Mesenchymal stem cell (in vitro differentiated cells and primary cell): ENCODE measurements around the gene TSPAN5.
A peak's percentile ranks its signal among the peaks of the same experiment; 100 is the strongest.

Source experiments
- DNase-seq: peaks from one replicate; pipeline ENCODE4 v3.0.0-alpha.2; 2013
- H2AFZ ChIP-seq: one replicate; pipeline ENCODE4 v1.6.1; 2013; ENCODE audit warnings: low read depth, mild to moderate bottlenecking, control low read depth, inconsistent platforms, low read length, moderate library complexity
- H2AK5ac ChIP-seq: 2 replicates; pipeline ENCODE4 v1.6.1; 2013; ENCODE audit warnings: low read length, moderate library complexity, mild to moderate bottlenecking, inconsistent platforms; ENCODE audit not compliant: severe bottlenecking
- H2BK120ac ChIP-seq: one replicate; pipeline ENCODE4 v1.6.1; 2013; ENCODE audit warnings: low read depth, mild to moderate bottlenecking, inconsistent platforms, low read length, moderate library complexity
- H2BK12ac ChIP-seq, 2 experiments: one replicate each; pipeline ENCODE4 v1.6.1; 2013; ENCODE audit warnings: inconsistent platforms in 2 of 2, low read length in 2 of 2, mild to moderate bottlenecking in 2 of 2, moderate library complexity in 2 of 2, control low read depth in 1 of 2
- H2BK15ac ChIP-seq: one replicate; pipeline ENCODE4 v1.6.1; 2013; ENCODE audit warnings: mild to moderate bottlenecking, low read depth, inconsistent platforms; ENCODE audit not compliant: poor library complexity, severe bottlenecking
- H2BK5ac ChIP-seq: 2 replicates; pipeline ENCODE4 v1.6.1; 2013; ENCODE audit warnings: low read depth, mild to moderate bottlenecking, low read length, control low read depth, inconsistent platforms; ENCODE audit not compliant: poor library complexity, severe bottlenecking
- H3K14ac ChIP-seq, 2 experiments: one replicate each; pipeline ENCODE4 v1.6.1; 2013; ENCODE audit warnings: inconsistent platforms in 2 of 2, low read length in 2 of 2, control low read depth in 1 of 2, mild to moderate bottlenecking in 1 of 2, moderate library complexity in 1 of 2
- H3K18ac ChIP-seq, 2 experiments: one replicate each; pipeline ENCODE4 v1.6.1; 2013; ENCODE audit warnings: inconsistent platforms in 2 of 2, low read length in 2 of 2, control low read depth in 1 of 2, low read depth in 1 of 2, mild to moderate bottlenecking in 1 of 2
- H3K23ac ChIP-seq, 2 experiments: one replicate each; pipeline ENCODE4 v1.6.1; 2013; ENCODE audit warnings: inconsistent platforms in 2 of 2, low read length in 2 of 2, mild to moderate bottlenecking in 2 of 2, moderate library complexity in 2 of 2, control low read depth in 1 of 2
- H3K27ac ChIP-seq: 2 replicates; pipeline ENCODE4 v1.5.1; 2013; ENCODE audit warnings: mild to moderate bottlenecking, moderate library complexity, low read length, control low read depth, inconsistent platforms; ENCODE audit not compliant: poor library complexity, severe bottlenecking
- H3K27me3 ChIP-seq, 2 experiments: 2 replicates each; pipeline versions ENCODE4 v1.6.1 to v1.7.0; 2013; ENCODE audit warnings: low read length in 2 of 2, mild to moderate bottlenecking in 2 of 2, moderate library complexity in 2 of 2, control low read depth in 1 of 2, inconsistent platforms in 1 of 2; ENCODE audit not compliant: control insufficient read depth in 1 of 2, insufficient read depth in 1 of 2
- H3K36me3 ChIP-seq, 2 experiments: 2 replicates each; pipeline versions ENCODE4 v1.6.1 to v1.7.0; 2013; ENCODE audit warnings: low read length in 2 of 2, control low read depth in 1 of 2, inconsistent platforms in 1 of 2, low read depth in 1 of 2, mild to moderate bottlenecking in 1 of 2; ENCODE audit not compliant: insufficient read depth in 2 of 2, control insufficient read depth in 1 of 2
- H3K4ac ChIP-seq, 2 experiments: one replicate each; pipeline ENCODE4 v1.6.1; 2013; ENCODE audit warnings: inconsistent platforms in 2 of 2, low read length in 2 of 2, mild to moderate bottlenecking in 2 of 2, moderate library complexity in 2 of 2, control low read depth in 1 of 2, low read depth in 1 of 2
- H3K4me1 ChIP-seq: 2 replicates; pipeline ENCODE4 v1.6.1; 2013; ENCODE audit warnings: low read depth, low read length, control low read depth; ENCODE audit not compliant: control insufficient read depth, insufficient read depth
- H3K4me2 ChIP-seq: 2 replicates; pipeline ENCODE4 v1.6.1; 2013; ENCODE audit warnings: low read length, mild to moderate bottlenecking, inconsistent platforms; ENCODE audit not compliant: poor library complexity, severe bottlenecking
- H3K4me3 ChIP-seq, 2 experiments: 2 replicates each; pipeline versions ENCODE4 v1.5.1 to v1.7.0; 2013; ENCODE audit warnings: low read length in 2 of 2, mild to moderate bottlenecking in 2 of 2, control low read depth in 1 of 2, low read depth in 1 of 2; ENCODE audit not compliant: insufficient read depth in 1 of 2
- H3K79me1 ChIP-seq: replicated peaks from 2 replicates; pipeline ENCODE4 v1.6.1; 2013; ENCODE audit warnings: mild to moderate bottlenecking, control low read depth, low read length, inconsistent platforms; ENCODE audit not compliant: poor library complexity, severe bottlenecking
- H3K9ac ChIP-seq: 2 replicates; pipeline ENCODE4 v1.7.0; 2013; ENCODE audit warnings: mild to moderate bottlenecking, low read length, moderate library complexity
- H3K9me3 ChIP-seq: 2 replicates; pipeline ENCODE4 v1.7.0; 2013; ENCODE audit warnings: mild to moderate bottlenecking, low read length; ENCODE audit not compliant: control insufficient read depth
- H4K8ac ChIP-seq: one replicate; pipeline ENCODE4 v1.6.1; 2013; ENCODE audit warnings: inconsistent platforms, mild to moderate bottlenecking, low read length, moderate library complexity
- H4K91ac ChIP-seq: one replicate; pipeline ENCODE4 v1.6.1; 2013; ENCODE audit warnings: mild to moderate bottlenecking, low read length, inconsistent platforms
- WGBS: methylation state at CpG from one replicate; pipeline ENCODE4 v1.1.7; 2013; ENCODE audit warnings: mixed read lengths; 5-methylcytosine and 5-hydroxymethylcytosine counted together

Gene TSPAN5

GRCh38 chr4:98574816-98575215 is 83.6 kb downstream of the TSPAN5 start:
- Histone ChIP-seq H4K8ac (no peak overlapping the region), H3K9me3 (no peaks in the 10 kb centered on the region), H3K27me3 (no peaks in the 10 kb centered on the region), H3K4ac (no peak overlapping the region), H3K79me1 (peaks cover 26% of the 10 kb centered on the region), H3K18ac (no peak overlapping the region), H2AK5ac (peak overlapping the region; percentile 7), H3K4me3 (no peak overlapping the region), H3K27ac (no peak overlapping the region), H3K4me2 (no peak overlapping the region), H3K9ac (no peak overlapping the region), H2BK5ac (no peak overlapping the region), H3K36me3 (peaks cover 2 to 16% of the 10 kb centered on the region in 2 experiments), H3K14ac (no peak overlapping the region), H3K4me1 (peaks cover 8% of the 10 kb centered on the region), H2AFZ (no peak overlapping the region), H4K91ac (no peak overlapping the region), H2BK12ac (no peak overlapping the region), H2BK15ac (no peak overlapping the region), H3K23ac (no peak overlapping the region), H2BK120ac (no peak overlapping the region)
- no peak for DNase-seq
- 81% methylated on average over 2 of the region's 4 CpGs for WGBS

- no peak overlapping the region for H3K14ac ChIP-seq
- DNase-seq, result no peak
- no peak overlapping the region for H3K18ac ChIP-seq
- no peak overlapping the region for H2BK120ac ChIP-seq
- no peak overlapping the region for H3K4me3 ChIP-seq
- no peaks in the 10 kb centered on the region for H3K27me3 ChIP-seq
- H3K4ac ChIP-seq, result no peak overlapping the region
- no peak overlapping the region for H2AK5ac ChIP-seq
- no peak overlapping the region for H2BK5ac ChIP-seq
- 79% methylated on average over 2 of the region's 2 CpGs for WGBS
- peaks cover 11% of the 10 kb centered on the region for H3K4me1 ChIP-seq
- no peak overlapping the region for H4K91ac ChIP-seq
- H4K8ac ChIP-seq, result no peak overlapping the region
- H2AFZ ChIP-seq, result no peak overlapping the region
- no peak overlapping the region for H2BK15ac ChIP-seq
- H3K23ac ChIP-seq, result no peak overlapping the region
- H3K9me3 ChIP-seq, result no peaks in the 10 kb centered on the region
- no peak overlapping the region for H3K9ac ChIP-seq
- H3K27ac ChIP-seq, result peak overlapping the region; percentile 35
- H3K79me1 ChIP-seq, result peaks cover 29% of the 10 kb centered on the region
- no peak overlapping the region for H3K4me2 ChIP-seq
- peaks cover 2 to 16% of the 10 kb centered on the region in 2 experiments for H3K36me3 ChIP-seq
- no peak overlapping the region for H2BK12ac ChIP-seq
These were observed 84.6 kb downstream of the TSPAN5 start for GRCh38 chr4:98573791-98574190.

GRCh38 chr4:98572697-98573096 is 85.7 kb downstream of the TSPAN5 start:
- no peak overlapping the region for H4K91ac ChIP-seq
- WGBS, result 33% methylated on average over 1 of the region's 2 CpGs
- H4K8ac ChIP-seq, result no peak overlapping the region

GRCh38 chr4:98571161-98571786 is 87.1 kb downstream of the TSPAN5 start:
- Histone ChIP-seq H3K9me3 (no peaks in the 10 kb centered on the region), H3K4me1 (peaks cover 21% of the 10 kb centered on the region), H3K23ac (no peak overlapping the region), H2AFZ (no peak overlapping the region), H3K9ac (no peak overlapping the region), H3K36me3 (peaks cover 8 to 19% of the 10 kb centered on the region in 2 experiments), H3K27ac (no peak overlapping the region), H2AK5ac (no peak overlapping the region), H4K8ac (peak overlapping the region; percentile 72), H3K4me2 (no peak overlapping the region), H2BK5ac (no peak overlapping the region), H3K4me3 (no peak overlapping the region), H3K27me3 (no peaks in the 10 kb centered on the region), H3K18ac (no peak overlapping the region), H3K14ac (no peak overlapping the region), H2BK15ac (no peak overlapping the region), H3K79me1 (peaks cover 22% of the 10 kb centered on the region), H2BK120ac (no peak overlapping the region), H3K4ac (no peak overlapping the region), H4K91ac (peak overlapping the region; percentile 60), H2BK12ac (no peak overlapping the region)
- DNase-seq, result no peak
- WGBS, result 94% methylated on average over 10 of the region's 11 CpGs

More at GRCh38 chr4:98572697-98573096, 85.7 kb downstream of the TSPAN5 start:
- Histone ChIP-seq H3K36me3 (peaks cover 2 to 16% of the 10 kb centered on the region in 2 experiments), H3K4me2 (no peak overlapping the region), H3K9me3 (no peaks in the 10 kb centered on the region), H2AK5ac (no peak overlapping the region), H3K4me1 (peaks cover 14% of the 10 kb centered on the region), H2BK120ac (no peak overlapping the region), H3K27ac (no peak overlapping the region), H2AFZ (no peak overlapping the region), H2BK5ac (no peak overlapping the region), H3K4me3 (no peak overlapping the region), H3K79me1 (peaks cover 27% of the 10 kb centered on the region), H2BK12ac (no peak overlapping the region), H3K4ac (no peak overlapping the region), H3K14ac (no peak overlapping the region), H3K27me3 (no peaks in the 10 kb centered on the region), H2BK15ac (no peak overlapping the region), H3K9ac (no peak overlapping the region), H3K18ac (no peak overlapping the region), H3K23ac (no peak overlapping the region)
- DNase-seq, result no peak
